ENCODE data around the gene EDIL3. TPM values are rescaled to one million over a fixed set of nuclear protein-coding genes. Genes with fewer than 3 reads are reported as not detected.

EDIL3 gene
- total RNA-seq, 1 experiment from 2014 or later = not detected

DNA sequence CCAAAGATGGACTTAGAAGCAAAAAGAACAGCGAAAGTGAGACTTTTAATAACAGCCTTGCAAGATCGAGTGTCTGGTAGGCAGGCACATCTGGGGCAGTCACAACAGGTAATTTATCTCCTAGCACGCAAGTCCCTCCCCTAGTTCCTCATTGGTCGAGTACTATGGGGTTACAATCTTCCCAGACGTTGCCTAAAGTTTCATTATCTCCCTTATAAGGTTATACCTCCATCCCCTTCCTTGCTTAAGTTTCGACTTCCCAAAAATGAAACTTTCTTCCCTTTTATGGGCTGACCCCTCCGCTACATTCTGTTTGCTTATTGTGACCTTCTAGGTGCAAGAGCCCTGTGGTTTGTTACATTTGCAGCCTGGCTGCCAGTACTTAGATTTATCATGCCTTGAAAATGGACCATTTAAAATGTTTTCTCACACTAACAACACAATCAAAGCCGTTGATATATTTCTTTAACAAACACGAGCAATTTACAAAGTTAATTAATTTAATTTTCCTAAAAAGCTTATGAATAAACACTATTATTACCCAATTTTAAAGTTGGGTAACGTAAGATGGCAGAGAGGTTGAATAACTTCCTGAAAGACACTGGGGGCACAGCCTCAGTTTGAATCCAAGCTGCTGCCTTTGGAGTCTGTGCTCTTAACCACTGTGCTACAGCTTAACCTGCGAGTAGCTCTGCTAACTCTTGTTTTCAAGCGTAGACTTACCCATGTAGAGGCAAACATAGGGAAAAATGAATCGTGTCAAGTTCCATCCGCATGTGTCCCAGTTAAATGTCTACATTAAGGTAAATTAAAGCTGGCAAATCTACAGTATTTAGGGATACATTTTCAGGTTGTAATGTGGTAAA, 91.7 kb downstream of the EDIL3 start:
- Mint-ChIP-seq H3K36me3 (ENCODE audit: insufficient read depth, unreplicated experiment) (no peaks in the 10 kb centered on the region), H3K4me3 (ENCODE audit: unreplicated experiment) (no peak overlapping the region), H3K27me3 (ENCODE audit: insufficient read depth, unreplicated experiment) (peaks cover 33% of the 10 kb centered on the region), H3K9me3 (ENCODE audit: unreplicated experiment) (no peaks in the 10 kb centered on the region), H3K27ac (ENCODE audit: low read depth, unreplicated experiment) (no peak overlapping the region), H3K4me1 (ENCODE audit: insufficient read depth, unreplicated experiment) (peaks cover 14% of the 10 kb centered on the region)
- TF ChIP-seq, protein P1, sequence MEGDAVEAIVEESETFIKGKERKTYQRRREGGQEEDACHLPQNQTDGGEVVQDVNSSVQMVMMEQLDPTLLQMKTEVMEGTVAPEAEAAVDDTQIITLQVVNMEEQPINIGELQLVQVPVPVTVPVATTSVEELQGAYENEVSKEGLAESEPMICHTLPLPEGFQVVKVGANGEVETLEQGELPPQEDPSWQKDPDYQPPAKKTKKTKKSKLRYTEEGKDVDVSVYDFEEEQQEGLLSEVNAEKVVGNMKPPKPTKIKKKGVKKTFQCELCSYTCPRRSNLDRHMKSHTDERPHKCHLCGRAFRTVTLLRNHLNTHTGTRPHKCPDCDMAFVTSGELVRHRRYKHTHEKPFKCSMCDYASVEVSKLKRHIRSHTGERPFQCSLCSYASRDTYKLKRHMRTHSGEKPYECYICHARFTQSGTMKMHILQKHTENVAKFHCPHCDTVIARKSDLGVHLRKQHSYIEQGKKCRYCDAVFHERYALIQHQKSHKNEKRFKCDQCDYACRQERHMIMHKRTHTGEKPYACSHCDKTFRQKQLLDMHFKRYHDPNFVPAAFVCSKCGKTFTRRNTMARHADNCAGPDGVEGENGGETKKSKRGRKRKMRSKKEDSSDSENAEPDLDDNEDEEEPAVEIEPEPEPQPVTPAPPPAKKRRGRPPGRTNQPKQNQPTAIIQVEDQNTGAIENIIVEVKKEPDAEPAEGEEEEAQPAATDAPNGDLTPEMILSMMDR (IDR thresholded peaks at IDR 0.05; ENCODE audit: unreplicated experiment) = no peak
- CTCF ChIA-PET = interaction anchor here (0.6 kb wide), 1 partner anchor 678 kb away, joined by 3 read pairs; no protein-coding TSS in a partner anchor
- intact Hi-C loops (cut with micrococcal nuclease) = no loop called here
- POLR2A ChIA-PET = no interaction called here
- BruUV-seq (replicated peaks) = no TSS peak
- no peak for DNase-seq (ENCODE audit: unreplicated experiment)

DNA sequence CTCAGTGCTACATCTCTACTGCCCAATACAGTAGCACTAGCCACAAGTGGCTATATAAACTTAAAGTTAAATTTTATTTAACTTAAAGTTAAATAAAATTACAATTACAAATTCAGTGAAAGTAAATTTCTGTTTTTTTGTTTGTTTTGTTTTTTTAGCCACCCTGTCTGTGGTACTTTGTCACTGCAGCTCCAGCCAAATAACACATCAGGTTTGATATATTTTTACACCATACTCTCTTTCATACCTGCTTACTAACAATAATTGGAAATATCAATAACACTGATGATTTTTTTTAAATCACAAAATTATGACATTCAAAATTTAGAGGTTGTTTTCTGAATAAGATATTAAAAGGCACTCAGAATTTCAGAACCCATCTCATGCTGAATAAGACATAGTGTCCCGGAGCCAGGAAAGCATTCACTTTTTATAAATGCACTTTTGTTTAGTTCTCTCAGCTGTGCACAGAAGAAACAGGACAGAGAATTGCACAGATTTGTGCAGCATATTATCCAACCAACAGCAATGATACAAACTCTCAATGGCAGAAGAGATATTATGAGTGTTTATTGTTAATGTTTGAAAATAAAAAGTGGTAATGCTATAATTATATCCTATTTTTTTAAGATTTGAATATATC, 92.6 kb downstream of the EDIL3 start:
- DNase-seq (ENCODE audit: unreplicated experiment) = no peak
- H3K36me3 Mint-ChIP-seq (ENCODE audit: insufficient read depth, unreplicated experiment) = no peaks in the 10 kb centered on the region
- H3K4me3 Mint-ChIP-seq (ENCODE audit: unreplicated experiment) = no peak overlapping the region
- H3K27ac Mint-ChIP-seq (ENCODE audit: low read depth, unreplicated experiment) = no peak overlapping the region
- peaks cover 32% of the 10 kb centered on the region for H3K27me3 Mint-ChIP-seq (ENCODE audit: insufficient read depth, unreplicated experiment)
- TF ChIP-seq, protein P1 (IDR thresholded peaks at IDR 0.05; ENCODE audit: unreplicated experiment) = no peak
- ChIA-PET POLR2A (interaction anchor here (0.6 kb wide), 1 partner anchor 8 kb away, joined by 4 read pairs; no protein-coding TSS in a partner anchor), CTCF (no interaction called here)
- no peaks in the 10 kb centered on the region for H3K9me3 Mint-ChIP-seq (ENCODE audit: unreplicated experiment)
- H3K4me1 Mint-ChIP-seq (ENCODE audit: insufficient read depth, unreplicated experiment) = peaks cover 15% of the 10 kb centered on the region
- intact Hi-C loops (cut with micrococcal nuclease) = no loop called here
- no TSS peak for BruUV-seq (replicated peaks)

DNA sequence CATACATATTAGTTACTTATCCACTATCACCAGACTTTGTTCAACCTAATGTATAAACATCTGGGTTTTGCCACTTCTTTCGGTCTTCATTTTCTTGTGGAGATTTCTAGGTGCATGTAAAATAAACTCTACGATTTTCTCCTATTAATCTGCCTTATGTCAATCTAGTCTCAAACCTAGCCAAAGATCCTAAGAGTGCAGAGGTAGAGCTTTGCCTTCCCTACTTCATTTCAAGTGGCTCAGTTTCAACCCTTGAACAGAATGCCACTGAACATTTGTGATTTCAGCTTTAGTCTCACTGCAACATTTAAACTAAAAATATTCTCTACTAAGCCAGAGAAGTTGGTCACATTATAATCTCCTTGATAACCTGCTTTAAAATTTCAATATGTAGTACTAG, 94.0 kb downstream of the EDIL3 start:
- H3K27ac Mint-ChIP-seq (ENCODE audit: low read depth, unreplicated experiment) = no peak overlapping the region
- BruUV-seq (replicated peaks) = no TSS peak

DNA sequence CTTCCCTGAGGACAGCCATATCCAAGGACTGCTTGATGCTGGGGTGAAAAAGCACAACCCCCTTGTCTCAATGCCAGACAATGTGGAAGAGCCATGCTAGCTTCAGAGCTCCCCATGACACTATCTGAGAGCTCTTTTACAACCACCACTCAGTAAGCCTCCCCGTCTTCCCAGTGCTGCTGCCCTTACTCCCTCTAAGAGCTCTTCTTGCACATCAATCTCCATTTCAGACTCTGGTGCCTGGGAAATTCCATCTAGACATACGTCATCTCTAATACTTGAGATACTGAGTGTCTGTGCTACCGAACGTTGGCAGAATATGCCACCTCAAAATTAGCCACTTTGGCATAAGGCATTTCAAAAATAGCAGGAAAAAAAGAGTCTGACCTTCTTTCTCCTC, 94.5 kb downstream of the EDIL3 start:
- ChIA-PET CTCF (interaction anchor here (0.6 kb wide), 1 partner anchor 161 kb away, joined by 3 read pairs; no protein-coding TSS in a partner anchor), POLR2A (no interaction called here)
- Mint-ChIP-seq H3K9me3 (ENCODE audit: unreplicated experiment) (no peaks in the 10 kb centered on the region), H3K27me3 (ENCODE audit: insufficient read depth, unreplicated experiment) (peaks cover 30% of the 10 kb centered on the region), H3K36me3 (ENCODE audit: insufficient read depth, unreplicated experiment) (no peaks in the 10 kb centered on the region), H3K4me3 (ENCODE audit: unreplicated experiment) (no peak overlapping the region), H3K4me1 (ENCODE audit: insufficient read depth, unreplicated experiment) (peaks cover 14% of the 10 kb centered on the region), H3K27ac (ENCODE audit: low read depth, unreplicated experiment) (no peak overlapping the region)
- intact Hi-C loops (cut with micrococcal nuclease) = no loop called here
- no peak for DNase-seq (ENCODE audit: unreplicated experiment)
- BruUV-seq (replicated peaks) = no TSS peak
- TF ChIP-seq, protein P1 (IDR thresholded peaks at IDR 0.05; ENCODE audit: unreplicated experiment) = no peak

More for the DNA sequence above, 94.0 kb downstream of the EDIL3 start:
- intact Hi-C loops (cut with micrococcal nuclease) = no loop called here
- no peak overlapping the region for H3K4me3 Mint-ChIP-seq (ENCODE audit: unreplicated experiment)
- TF ChIP-seq, protein P1 (IDR thresholded peaks at IDR 0.05; ENCODE audit: unreplicated experiment) = no peak
- POLR2A ChIA-PET = no interaction called here
- no peaks in the 10 kb centered on the region for H3K9me3 Mint-ChIP-seq (ENCODE audit: unreplicated experiment)
- peaks cover 30% of the 10 kb centered on the region for H3K27me3 Mint-ChIP-seq (ENCODE audit: insufficient read depth, unreplicated experiment)
- no peaks in the 10 kb centered on the region for H3K36me3 Mint-ChIP-seq (ENCODE audit: insufficient read depth, unreplicated experiment)
- peaks cover 14% of the 10 kb centered on the region for H3K4me1 Mint-ChIP-seq (ENCODE audit: insufficient read depth, unreplicated experiment)
- CTCF ChIA-PET = interaction anchor here (0.5 to 0.6 kb wide), 2 partner anchors 161 to 1773 kb away, joined by 3 read pairs; no protein-coding TSS in a partner anchor
- no peak for DNase-seq (ENCODE audit: unreplicated experiment)
